Mesothelial cell of epicardium (in vitro differentiated cells): ENCODE results near the gene DLK1. TPM values are rescaled to one million over a fixed set of nuclear protein-coding genes. Genes with fewer than 3 reads are reported as not detected.

Source experiments
- DNase-seq, 2 experiments: peaks; one replicate each; pipeline ENCODE4 v3.0.0; 2021; ENCODE audit warnings: low spot score in 2 of 2; ENCODE audit not compliant: unreplicated experiment in 2 of 2
- H3K27ac Mint-ChIP-seq: 2 replicates; pipeline ENCODE4 v1.8.0; 2021; ENCODE audit warnings: mixed read lengths
- H3K27me3 Mint-ChIP-seq: 2 replicates; pipeline ENCODE4 v1.8.0; 2021; ENCODE audit warnings: low read depth, mixed read lengths
- H3K36me3 Mint-ChIP-seq: 2 replicates; pipeline ENCODE4 v1.8.0; 2021; ENCODE audit warnings: mixed read lengths
- H3K4me1 Mint-ChIP-seq: 2 replicates; pipeline ENCODE4 v1.8.0; 2021; ENCODE audit warnings: mixed read lengths
- H3K4me3 Mint-ChIP-seq: 2 replicates; pipeline ENCODE4 v1.8.0; 2021; ENCODE audit warnings: mild to moderate bottlenecking, moderate library complexity, mixed read lengths
- H3K9me3 Mint-ChIP-seq: 2 replicates; pipeline ENCODE4 v1.8.0; 2021; ENCODE audit warnings: mixed read lengths
- total RNA-seq: library from RNA; stranded (reverse); gene quantifications from 3 replicates; pipeline ENCODE4 v1.2.1, GENCODE V29; 2021
- TF ChIP-seq, protein P1 (sequence below): fragments of 200-600 bp; sonication (generic); IDR thresholded peaks from one replicate; pipeline ENCODE4 v1.5.0; 2021; ENCODE audit warnings: antibody characterized with exemption; ENCODE audit not compliant: unreplicated experiment

DLK1 gene
- total RNA-seq, 1 donor from 2014 or later = 1,080 TPM

GRCh38 chr14:100767788-100768536, 41.3 kb downstream of the DLK1 start:
- TF ChIP-seq, protein P1, sequence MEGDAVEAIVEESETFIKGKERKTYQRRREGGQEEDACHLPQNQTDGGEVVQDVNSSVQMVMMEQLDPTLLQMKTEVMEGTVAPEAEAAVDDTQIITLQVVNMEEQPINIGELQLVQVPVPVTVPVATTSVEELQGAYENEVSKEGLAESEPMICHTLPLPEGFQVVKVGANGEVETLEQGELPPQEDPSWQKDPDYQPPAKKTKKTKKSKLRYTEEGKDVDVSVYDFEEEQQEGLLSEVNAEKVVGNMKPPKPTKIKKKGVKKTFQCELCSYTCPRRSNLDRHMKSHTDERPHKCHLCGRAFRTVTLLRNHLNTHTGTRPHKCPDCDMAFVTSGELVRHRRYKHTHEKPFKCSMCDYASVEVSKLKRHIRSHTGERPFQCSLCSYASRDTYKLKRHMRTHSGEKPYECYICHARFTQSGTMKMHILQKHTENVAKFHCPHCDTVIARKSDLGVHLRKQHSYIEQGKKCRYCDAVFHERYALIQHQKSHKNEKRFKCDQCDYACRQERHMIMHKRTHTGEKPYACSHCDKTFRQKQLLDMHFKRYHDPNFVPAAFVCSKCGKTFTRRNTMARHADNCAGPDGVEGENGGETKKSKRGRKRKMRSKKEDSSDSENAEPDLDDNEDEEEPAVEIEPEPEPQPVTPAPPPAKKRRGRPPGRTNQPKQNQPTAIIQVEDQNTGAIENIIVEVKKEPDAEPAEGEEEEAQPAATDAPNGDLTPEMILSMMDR = no peak
- Mint-ChIP-seq H3K27ac (no peak overlapping the region), H3K36me3 (peaks cover 6% of the 10 kb centered on the region), H3K4me1 (peaks cover 9% of the 10 kb centered on the region), H3K27me3 (peaks cover 18% of the 10 kb centered on the region), H3K4me3 (no peak overlapping the region), H3K9me3 (peaks cover 12% of the 10 kb centered on the region)
- DNase-seq = no peak

DNA sequence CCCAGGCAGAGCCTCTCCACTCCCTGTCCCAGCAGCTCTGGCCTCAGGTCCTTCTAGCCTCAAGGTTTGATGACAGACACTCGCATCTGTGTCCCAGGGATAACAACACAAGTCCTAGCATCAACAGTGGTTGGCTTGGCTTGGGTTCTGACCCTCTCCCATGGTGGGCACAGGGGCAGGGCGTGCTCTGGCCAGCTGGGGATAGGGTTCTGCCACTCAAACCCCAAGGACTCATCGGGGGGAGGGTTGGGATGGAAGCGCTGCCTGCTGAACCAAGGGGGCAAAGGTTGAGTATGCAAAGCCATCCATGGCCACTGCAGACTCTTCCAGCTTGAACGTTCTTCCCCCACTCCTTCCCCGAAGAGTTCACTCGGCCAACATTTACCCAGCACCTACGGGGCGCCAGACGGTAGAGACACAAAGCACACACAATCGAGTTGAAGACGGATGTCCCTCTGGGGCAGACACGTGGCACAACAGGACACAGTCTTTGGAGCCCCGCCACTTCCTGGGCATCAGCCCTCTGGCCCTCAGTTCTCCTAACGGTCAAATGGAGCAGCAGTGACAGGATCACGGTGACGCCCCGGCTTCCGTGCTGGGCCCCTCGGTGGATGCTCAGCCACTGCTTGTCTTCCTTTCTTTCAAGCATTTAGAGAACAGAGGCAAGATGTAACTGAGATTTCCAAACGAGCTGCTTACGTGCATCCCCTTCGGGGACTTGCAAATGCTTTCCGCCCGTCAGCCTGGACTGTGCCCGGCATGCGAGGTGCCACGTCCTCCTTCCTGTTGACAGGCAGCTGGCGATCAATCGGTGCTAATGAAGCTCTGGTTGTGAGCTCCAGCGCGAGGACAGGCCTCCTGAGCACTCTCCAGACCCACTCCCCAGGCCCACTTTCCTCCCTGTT, 42.6 kb downstream of the DLK1 start:
- Mint-ChIP-seq H3K36me3 (peaks cover 6% of the 10 kb centered on the region), H3K4me1 (peaks cover 9% of the 10 kb centered on the region), H3K27ac (no peak overlapping the region), H3K9me3 (peaks cover 12% of the 10 kb centered on the region), H3K4me3 (no peak overlapping the region), H3K27me3 (peaks cover 17% of the 10 kb centered on the region)
- peak in 1 of 2 experiments; percentile 25 for DNase-seq
- TF ChIP-seq, protein P1 = no peak

- TF ChIP-seq, protein P1 = no peak
- peaks cover 12% of the 10 kb centered on the region for H3K9me3 Mint-ChIP-seq
- no peak overlapping the region for H3K4me3 Mint-ChIP-seq
- peaks cover 9% of the 10 kb centered on the region for H3K4me1 Mint-ChIP-seq
- H3K27ac Mint-ChIP-seq = no peak overlapping the region
- H3K27me3 Mint-ChIP-seq = peaks cover 17% of the 10 kb centered on the region
- peaks cover 6% of the 10 kb centered on the region for H3K36me3 Mint-ChIP-seq
- DNase-seq = no peak
These were observed 43.4 kb downstream of the DLK1 start for GRCh38 chr14:100770046-100770445.

DNA sequence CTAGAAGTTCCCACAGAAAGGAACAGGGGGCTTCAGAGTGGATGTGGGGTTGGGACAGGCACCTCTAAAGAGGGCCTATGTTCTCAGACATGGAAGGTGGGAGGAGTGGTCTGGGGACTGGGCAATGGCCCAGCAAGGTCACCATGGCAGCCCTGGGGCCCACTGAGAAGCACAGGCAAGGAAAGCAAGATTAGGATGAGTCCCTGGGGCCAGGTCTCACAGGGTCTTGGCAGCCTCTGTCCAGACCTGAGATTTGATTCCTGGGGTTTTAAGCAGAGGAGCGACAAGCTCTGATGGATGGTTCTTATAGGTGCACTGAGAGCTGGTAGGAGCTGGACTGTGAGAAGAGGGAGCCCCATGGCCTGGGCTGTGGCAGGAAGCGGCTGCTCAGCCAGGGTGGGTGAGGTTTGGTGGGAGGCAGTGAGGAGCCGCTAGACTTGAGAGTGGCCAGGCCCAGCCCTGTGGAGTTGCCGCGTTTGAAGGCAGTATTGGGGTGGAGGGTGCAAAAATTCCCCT, 44.0 kb downstream of the DLK1 start:
- peak overlapping the region; percentile 85 for H3K27ac Mint-ChIP-seq
- TF ChIP-seq, protein P1 = no peak
- peaks cover 6% of the 10 kb centered on the region for H3K36me3 Mint-ChIP-seq
- H3K4me1 Mint-ChIP-seq = peaks cover 12% of the 10 kb centered on the region
- DNase-seq = no peak
- H3K4me3 Mint-ChIP-seq = no peak overlapping the region
- H3K9me3 Mint-ChIP-seq = peaks cover 12% of the 10 kb centered on the region
- H3K27me3 Mint-ChIP-seq = peaks cover 17% of the 10 kb centered on the region

DNA sequence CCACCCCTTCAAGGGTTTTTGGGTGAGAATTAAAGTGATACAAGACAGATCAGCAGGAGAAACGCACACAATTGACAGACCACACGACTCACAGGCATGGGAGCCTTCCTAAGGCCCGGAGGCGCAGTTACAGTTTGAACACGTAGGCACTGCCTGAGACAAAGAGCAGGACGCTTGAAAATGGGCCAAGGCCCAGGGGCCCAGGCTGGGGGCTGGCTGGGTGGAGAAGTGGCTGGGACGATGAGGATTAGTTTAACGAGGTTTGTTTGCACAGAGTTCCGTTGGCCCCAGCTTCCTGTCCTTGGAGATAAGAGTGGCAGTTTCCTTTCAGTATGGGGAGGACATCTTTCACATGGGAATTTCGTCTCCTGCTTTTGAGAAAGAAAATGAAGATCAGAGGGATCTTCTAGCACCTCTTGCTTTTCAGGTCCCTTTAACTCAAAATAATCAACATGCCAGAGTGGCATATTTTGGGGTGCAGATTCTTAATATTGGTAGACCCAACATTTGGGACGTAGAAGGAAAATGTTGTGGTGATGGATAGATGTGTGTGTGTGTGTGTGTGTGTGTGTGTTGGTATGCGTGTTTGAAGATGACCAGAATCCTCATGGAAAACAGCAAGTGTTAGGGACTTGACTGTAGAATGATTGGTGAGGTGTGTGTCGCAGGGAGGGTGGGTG, 44.6 kb downstream of the DLK1 start:
- no peak for DNase-seq
- TF ChIP-seq, protein P1 = no peak
- Mint-ChIP-seq H3K4me1 (peaks cover 18% of the 10 kb centered on the region), H3K27ac (peak overlapping the region; percentile 85), H3K9me3 (peaks cover 12% of the 10 kb centered on the region), H3K27me3 (peaks cover 16% of the 10 kb centered on the region), H3K4me3 (no peak overlapping the region), H3K36me3 (peaks cover 6% of the 10 kb centered on the region)
